PC-9 (cell line): ENCODE measurements around the gene ABCD3. TPM values are rescaled to one million over a fixed set of nuclear protein-coding genes. Genes with fewer than 3 reads are reported as not detected.

Experiments
- BruUV-seq: library from RNA; stranded (reverse); fragments of 400-500 nt; replicated peaks from 2 replicates; lab custom pipeline; 2021; lab: Mats Ljungman, UMichigan
- CTCF ChIA-PET: fragments of 300-600 bp; sonication (Branson Sonifier 250); formaldehyde crosslinking; loops from one replicate; lab custom pipeline; 2022; ENCODE audit warnings: antibody characterized with exemption; lab: Charles Lee
- POLR2A ChIA-PET: fragments of 300-600 bp; sonication (Branson Sonifier 250); formaldehyde crosslinking; loops from one replicate; lab custom pipeline; 2022; ENCODE audit warnings: antibody characterized with exemption; ENCODE audit not compliant: unreplicated experiment; lab: Charles Lee
- DNase-seq, 2 experiments: peaks; one replicate each; pipeline versions ENCODE4 v3.0.0 to v3.0.0-alpha.2; 2015 to 2022; ENCODE audit warnings: mixed read lengths in 1 of 2
- H2AFZ ChIP-seq: fragments of 200-600 bp; sonication (generic); 2 replicates; pipeline ENCODE4 v1.8.1; 2017; ENCODE audit warnings: antibody characterized with exemption
- H3F3A ChIP-seq: fragments of 200-600 bp; sonication (generic); 2 replicates; pipeline ENCODE4 v1.8.1; 2017; ENCODE audit warnings: antibody characterized with exemption, mild to moderate bottlenecking, low read depth; ENCODE audit not compliant: insufficient read depth
- H3K27ac ChIP-seq: fragments of 200-600 bp; sonication (generic); 2 replicates; pipeline ENCODE4 v1.6.1; 2016; ENCODE audit warnings: mixed run types
- H3K27me3 ChIP-seq: fragments of 200-600 bp; sonication (generic); 2 replicates; pipeline ENCODE4 v1.6.1; 2016; ENCODE audit warnings: low read depth, mixed run types; ENCODE audit not compliant: insufficient read depth
- H3K36me3 ChIP-seq: fragments of 200-600 bp; sonication (generic); 2 replicates; pipeline ENCODE4 v1.6.1; 2016; ENCODE audit warnings: low read depth, mixed run types
- H3K4me1 ChIP-seq: fragments of 200-600 bp; sonication (generic); replicated peaks from 2 replicates; pipeline ENCODE4 v1.6.1; 2016; ENCODE audit warnings: mixed run types; ENCODE audit not compliant: insufficient read depth
- H3K4me2 ChIP-seq: fragments of 200-600 bp; sonication (generic); 2 replicates; pipeline ENCODE4 v1.6.1; 2017; ENCODE audit warnings: mixed run types
- H3K4me3 ChIP-seq: fragments of 200-600 bp; sonication (generic); 2 replicates; pipeline ENCODE4 v1.6.1; 2016; ENCODE audit warnings: mixed run types
- H3K79me2 ChIP-seq: fragments of 200-600 bp; sonication (generic); 2 replicates; pipeline ENCODE4 v1.6.1; 2017; ENCODE audit warnings: low read depth, mixed run types
- H3K9me2 ChIP-seq: fragments of 200-600 bp; sonication (generic); 2 replicates; pipeline ENCODE4 v1.8.1; 2017; ENCODE audit warnings: mild to moderate bottlenecking; ENCODE audit not compliant: insufficient read depth
- H3K9me3 ChIP-seq: fragments of 200-600 bp; sonication (generic); 2 replicates; pipeline ENCODE4 v1.8.1; 2016; ENCODE audit warnings: low read depth; ENCODE audit not compliant: insufficient read depth
- H4K20me1 ChIP-seq: fragments of 200-600 bp; sonication (generic); 2 replicates; pipeline ENCODE4 v1.8.1; 2017; ENCODE audit not compliant: insufficient read depth
- CTCF ChIP-seq: fragments of 200-600 bp; sonication (generic); conservative IDR thresholded peaks from 2 replicates; pipeline ENCODE4 v1.6.1; 2017; ENCODE audit warnings: mixed run types, antibody characterized with exemption, mild to moderate bottlenecking, moderate library complexity
- EZH2 ChIP-seq: fragments of 200-600 bp; sonication (generic); IDR thresholded peaks from 2 replicates; pipeline ENCODE4 v1.8.0; 2017; ENCODE audit warnings: antibody characterized with exemption, low read depth
- intact Hi-C: fragments of 100-400 bp; cut with micrococcal nuclease; formaldehyde crosslinking; loops from one replicate; pipeline ENCODE4 v1.10.0; 2022; ENCODE audit not compliant: unreplicated experiment
- total RNA-seq: library from RNA; stranded (reverse); gene quantifications from 2 replicates; pipeline ENCODE4 v1.2.3, GENCODE V29; 2021

Gene ABCD3
- total RNA-seq, 1 experiment from 2014 or later, result 51.6 TPM

GRCh38 chr1:94530373-94530878 lies 112.2 kb downstream of the ABCD3 start:
- CTCF ChIA-PET, result no interaction called here
- TF ChIP-seq EZH2 (no peak), CTCF (no peak)
- intact Hi-C loops, result no loop called here
- Histone ChIP-seq H3K9me3 (no peaks in the 10 kb centered on the region), H3K4me1 (peaks cover 87% of the 10 kb centered on the region), H3K36me3 (peaks cover 62% of the 10 kb centered on the region), H4K20me1 (no peaks in the 10 kb centered on the region; the same call in 1 of the 2 replicates), H3K79me2 (peaks cover 42% of the 10 kb centered on the region), H3K9me2 (no peaks in the 10 kb centered on the region), H3K27me3 (no peaks in the 10 kb centered on the region), H2AFZ (no peak overlapping the region), H3K27ac (peak overlapping the region; percentile 87), H3F3A (peaks cover 99% of the 10 kb centered on the region), H3K4me3 (no peak overlapping the region), H3K4me2 (no peak overlapping the region)
- BruUV-seq, result no TSS peak
- no peak for DNase-seq
- POLR2A ChIA-PET, result interaction anchor here (0.6 to 1.7 kb wide), 6 partner anchors 9 to 253 kb away, joined by 3 to 12 read pairs (median 6); partner anchors contain the start of gene F3

- CTCF ChIA-PET, result no interaction called here
- DNase-seq, result no peak
Measured at GRCh38 chr1:94531664-94532063, 113.5 kb downstream of the ABCD3 start.

GRCh38 chr1:94532077-94532476 lies 113.9 kb downstream of the ABCD3 start:
- TF ChIP-seq CTCF (peak; percentile 56), EZH2 (no peak)
- no peak overlapping the region for H2AFZ ChIP-seq
- ChIA-PET CTCF (no interaction called here), POLR2A (interaction anchor here (0.5 to 1.7 kb wide), 4 partner anchors 10 to 289 kb away, joined by 3 to 12 read pairs (median 6); partner anchors contain the start of gene F3)
- peak; percentile 60 for DNase-seq
- peaks cover 78% of the 10 kb centered on the region for H3K36me3 ChIP-seq
- H3F3A ChIP-seq, result peaks cover 100% of the 10 kb centered on the region
- H3K27me3 ChIP-seq, result no peaks in the 10 kb centered on the region
- H4K20me1 ChIP-seq, result peaks cover 10% of the 10 kb centered on the region
- no peaks in the 10 kb centered on the region for H3K9me2 ChIP-seq
- peaks cover 94% of the 10 kb centered on the region for H3K4me1 ChIP-seq
- no peaks in the 10 kb centered on the region for H3K9me3 ChIP-seq
- intact Hi-C loops, result no loop called here
- BruUV-seq, result no TSS peak
- H3K79me2 ChIP-seq, result peaks cover 58% of the 10 kb centered on the region
- H3K27ac ChIP-seq, result peak overlapping the region; percentile 87
- peak overlapping the region; percentile 33; the same call in 1 of the 2 replicates for H3K4me2 ChIP-seq
- no peak overlapping the region for H3K4me3 ChIP-seq

More at GRCh38 chr1:94531664-94532063, 113.5 kb downstream of the ABCD3 start:
- TF ChIP-seq CTCF, result no peak
- no peak for TF ChIP-seq EZH2
- Histone ChIP-seq H3K4me3 (no peak overlapping the region), H3K36me3 (peaks cover 74% of the 10 kb centered on the region), H3K9me3 (no peaks in the 10 kb centered on the region), H3K4me2 (peak overlapping the region; percentile 33; the same call in 1 of the 2 replicates), H3K9me2 (no peaks in the 10 kb centered on the region), H3K4me1 (peaks cover 94% of the 10 kb centered on the region), H4K20me1 (peaks cover 6% of the 10 kb centered on the region), H3F3A (peaks cover 100% of the 10 kb centered on the region), H3K79me2 (peaks cover 54% of the 10 kb centered on the region), H3K27ac (peak overlapping the region; percentile 87), H2AFZ (no peak overlapping the region), H3K27me3 (no peaks in the 10 kb centered on the region)
- intact Hi-C loops, result no loop called here
- BruUV-seq, result no TSS peak
- POLR2A ChIA-PET, result interaction anchor here (0.5 to 1.7 kb wide), 4 partner anchors 10 to 289 kb away, joined by 3 to 12 read pairs (median 6); partner anchors contain the start of gene F3
